ENCODE measurements around the gene SCLY. TPM values are rescaled to one million over a fixed set of nuclear protein-coding genes. Genes with fewer than 3 reads are reported as not detected.

SCLY gene
- total and polyA plus RNA-seq, 12 donors: 8.3 to 14.5 (median 11.4) TPM

DNA sequence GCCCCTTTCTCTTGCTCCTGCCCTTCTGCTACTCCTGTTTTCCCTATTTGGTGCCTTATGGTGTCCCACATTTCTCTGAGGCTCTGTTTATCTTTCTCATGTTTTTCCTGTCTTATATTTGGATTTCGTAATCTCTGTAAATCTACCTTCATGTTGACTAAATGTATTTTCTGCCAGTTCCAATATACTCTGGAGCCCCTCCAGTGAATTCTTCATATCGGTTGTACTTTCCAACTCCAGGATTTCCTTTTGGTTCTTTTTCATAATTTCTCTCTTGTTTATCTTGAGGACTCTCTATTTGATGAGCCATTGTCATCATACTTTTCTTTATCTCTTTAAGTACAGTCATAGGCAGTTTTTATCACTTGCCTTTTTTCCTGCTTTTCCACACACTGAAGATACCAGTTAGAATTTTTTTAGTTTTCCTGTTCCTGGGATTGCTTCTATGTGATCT lies 19.1 kb downstream of the SCLY start:
- Histone ChIP-seq H3K4me1 (peaks cover 0 to 4% (median 0%) of the 10 kb centered on the region in 9 donors), H3K27me3 (no peaks in the 10 kb centered on the region), H3K9me3 (peaks cover 0 to 20% (median 0%) of the 10 kb centered on the region in 11 donors), H3K4me3 (no peak overlapping the region), H3K36me3 (peaks cover 0 to 68% (median 25%) of the 10 kb centered on the region in 9 donors), H3K27ac (no peak overlapping the region)
- DNase-seq: no peak
- intact Hi-C loops (cut with DNase I): no loop called here
- ATAC-seq: no peak
- TF ChIP-seq, protein P1, sequence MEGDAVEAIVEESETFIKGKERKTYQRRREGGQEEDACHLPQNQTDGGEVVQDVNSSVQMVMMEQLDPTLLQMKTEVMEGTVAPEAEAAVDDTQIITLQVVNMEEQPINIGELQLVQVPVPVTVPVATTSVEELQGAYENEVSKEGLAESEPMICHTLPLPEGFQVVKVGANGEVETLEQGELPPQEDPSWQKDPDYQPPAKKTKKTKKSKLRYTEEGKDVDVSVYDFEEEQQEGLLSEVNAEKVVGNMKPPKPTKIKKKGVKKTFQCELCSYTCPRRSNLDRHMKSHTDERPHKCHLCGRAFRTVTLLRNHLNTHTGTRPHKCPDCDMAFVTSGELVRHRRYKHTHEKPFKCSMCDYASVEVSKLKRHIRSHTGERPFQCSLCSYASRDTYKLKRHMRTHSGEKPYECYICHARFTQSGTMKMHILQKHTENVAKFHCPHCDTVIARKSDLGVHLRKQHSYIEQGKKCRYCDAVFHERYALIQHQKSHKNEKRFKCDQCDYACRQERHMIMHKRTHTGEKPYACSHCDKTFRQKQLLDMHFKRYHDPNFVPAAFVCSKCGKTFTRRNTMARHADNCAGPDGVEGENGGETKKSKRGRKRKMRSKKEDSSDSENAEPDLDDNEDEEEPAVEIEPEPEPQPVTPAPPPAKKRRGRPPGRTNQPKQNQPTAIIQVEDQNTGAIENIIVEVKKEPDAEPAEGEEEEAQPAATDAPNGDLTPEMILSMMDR (IDR thresholded peaks at IDR 0.05): no peak
- WGBS, 2 donors: 89 to 93% methylated on average over 2 of the region's 2 CpGs

DNA sequence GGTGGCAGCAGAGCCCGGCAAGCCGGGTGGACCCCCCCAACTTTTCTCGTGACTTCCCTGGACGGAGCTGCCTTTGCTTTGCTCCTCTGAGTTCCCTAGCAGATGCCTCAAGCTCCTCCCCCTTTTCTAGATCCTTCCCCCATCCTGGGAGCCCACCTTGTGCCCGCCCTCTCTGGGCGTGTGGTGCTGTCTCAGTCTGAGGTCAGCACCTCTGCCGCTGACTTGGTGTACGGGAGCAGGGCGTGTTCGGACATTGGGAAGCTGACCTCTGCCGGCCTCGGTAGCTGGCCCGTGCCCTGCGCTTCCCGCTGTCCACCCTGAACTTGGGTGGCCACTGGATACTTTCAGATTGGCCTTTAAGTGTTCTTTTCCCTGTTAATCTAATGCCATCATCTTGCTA lies 19.7 kb downstream of the SCLY start:
- Histone ChIP-seq H3K4me1 (peaks cover 0 to 4% (median 0%) of the 10 kb centered on the region in 9 donors), H3K27me3 (no peaks in the 10 kb centered on the region), H3K36me3 (peaks cover 0 to 72% (median 25%) of the 10 kb centered on the region in 9 donors), H3K9me3 (peaks cover 0 to 20% (median 0%) of the 10 kb centered on the region in 11 donors), H3K4me3 (no peak overlapping the region), H3K27ac (no peak overlapping the region)
- ATAC-seq: no peak
- no peak for DNase-seq
- WGBS, 2 donors: 96 to 97% methylated on average over 15 of the region's 15 CpGs
- TF ChIP-seq, protein P1 (IDR thresholded peaks at IDR 0.05): no peak
- intact Hi-C loops (cut with DNase I): no loop called here

DNA sequence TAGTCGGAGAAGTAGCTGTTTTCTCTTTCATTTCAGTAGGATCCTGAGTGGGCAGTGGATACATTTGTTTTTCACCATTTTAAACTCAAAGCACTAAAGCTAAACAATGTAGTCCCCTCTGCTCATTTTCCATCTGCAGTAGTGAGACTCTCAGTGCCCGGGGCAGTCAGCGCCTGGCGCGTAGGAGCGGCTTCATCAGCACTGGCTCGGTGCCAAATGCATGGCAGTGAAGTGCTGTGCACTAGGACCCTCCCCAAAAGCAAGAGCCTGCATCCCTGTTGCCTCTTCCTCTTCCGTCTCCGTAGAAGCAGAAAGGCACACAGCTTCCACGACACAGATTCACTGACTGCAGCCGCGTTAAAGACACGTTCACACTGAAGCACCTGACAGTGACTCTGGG lies 20.3 kb downstream of the SCLY start:
- H3K27ac ChIP-seq: no peak overlapping the region
- TF ChIP-seq, protein P1 (IDR thresholded peaks at IDR 0.05): no peak
- WGBS, 2 donors: 82 to 88% methylated on average over 13 of the region's 13 CpGs
- intact Hi-C loops (cut with DNase I): no loop called here
- H3K36me3 ChIP-seq: peaks cover 0 to 77% (median 25%) of the 10 kb centered on the region in 9 donors
- ATAC-seq (no peak), DNase-seq (no peak)
- H3K4me1 ChIP-seq: peaks cover 0 to 4% (median 0%) of the 10 kb centered on the region in 9 donors
- H3K4me3 ChIP-seq: no peak overlapping the region
- H3K9me3 ChIP-seq: peaks cover 0 to 20% (median 0%) of the 10 kb centered on the region in 11 donors
- H3K27me3 ChIP-seq: no peaks in the 10 kb centered on the region

DNA sequence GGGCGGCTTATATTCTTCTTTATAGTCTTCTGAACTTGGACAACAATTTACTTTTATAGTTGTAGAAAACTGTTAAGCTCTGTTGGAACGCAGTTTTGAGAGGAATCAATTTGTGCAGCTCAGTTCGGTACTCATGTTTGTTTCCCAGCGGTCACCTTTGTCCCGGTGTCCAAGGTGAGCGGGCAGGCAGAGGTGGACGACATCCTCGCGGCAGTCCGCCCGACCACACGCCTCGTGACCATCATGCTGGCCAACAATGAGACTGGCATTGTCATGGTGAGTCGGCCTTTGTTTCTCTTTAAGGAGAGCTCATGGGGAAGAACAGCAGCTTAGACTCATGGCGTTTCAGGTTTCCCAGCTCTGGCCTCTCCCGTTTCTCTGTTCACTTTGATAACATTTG lies 20.8 kb downstream of the SCLY start:
- intact Hi-C loops (cut with DNase I): no loop called here
- Histone ChIP-seq H3K9me3 (peaks cover 0 to 20% (median 0%) of the 10 kb centered on the region in 11 donors), H3K27ac (no peak overlapping the region), H3K4me1 (peaks cover 0 to 4% (median 0%) of the 10 kb centered on the region in 9 donors), H3K27me3 (no peaks in the 10 kb centered on the region), H3K36me3 (peaks cover 0 to 77% (median 25%) of the 10 kb centered on the region in 9 donors), H3K4me3 (no peak overlapping the region)
- ATAC-seq: peak in 1 of 8 donors; percentile 18
- TF ChIP-seq, protein P1 (IDR thresholded peaks at IDR 0.05): no peak
- 90 to 94% methylated on average over 16 of the region's 16 CpGs for WGBS, 2 donors
- no peak for DNase-seq

Measured in heart right ventricle (tissue), 16 donors.